ENCODE results near the gene COL20A1. TPM values are rescaled to one million over a fixed set of nuclear protein-coding genes. Genes with fewer than 3 reads are reported as not detected.

Gene COL20A1
- total and polyA plus RNA-seq, 4 donors: 0.09 to 0.15 TPM; not detected in 2

GRCh38 chr20:63252284-63252711, 40.7 kb upstream of the COL20A1 start:
- intact Hi-C loops (cut with DNase I): no loop called here
- Histone ChIP-seq H3K27ac (ENCODE audit: low read depth in 1 of 2, low read length in 2 of 2) (no peak overlapping the region), H3K27me3 (ENCODE audit: control insufficient read depth in 1 of 2, insufficient read depth in 2 of 2, low read length in 1 of 2) (no peaks in the 10 kb centered on the region), H3K4me3 (ENCODE audit: low read length in 2 of 2) (no peak overlapping the region), H3K36me3 (ENCODE audit: control insufficient read depth in 1 of 2, insufficient read depth in 2 of 2, low read length in 1 of 2) (no peaks in the 10 kb centered on the region), H3K9me3 (ENCODE audit: control insufficient read depth, low read length) (no peaks in the 10 kb centered on the region), H3K4me1 (ENCODE audit: control insufficient read depth in 1 of 2, insufficient read depth in 2 of 2, low read length in 2 of 2) (no peaks in the 10 kb centered on the region)
- 73 to 77% methylated on average over 8 of the region's 8 CpGs for WGBS, 2 donors
- DNase-seq (no peak), ATAC-seq (ENCODE audit: low FRiP score) (no peak)

- Histone ChIP-seq H3K27ac (ENCODE audit: low read depth in 1 of 2, low read length in 2 of 2) (no peak overlapping the region), H3K4me3 (ENCODE audit: low read length in 2 of 2) (no peak overlapping the region), H3K27me3 (ENCODE audit: control insufficient read depth in 1 of 2, insufficient read depth in 2 of 2, low read length in 1 of 2) (no peaks in the 10 kb centered on the region), H3K36me3 (ENCODE audit: control insufficient read depth in 1 of 2, insufficient read depth in 2 of 2, low read length in 1 of 2) (no peaks in the 10 kb centered on the region), H3K4me1 (ENCODE audit: control insufficient read depth in 1 of 2, insufficient read depth in 2 of 2, low read length in 2 of 2) (no peaks in the 10 kb centered on the region), H3K9me3 (ENCODE audit: control insufficient read depth, low read length) (no peaks in the 10 kb centered on the region)
- intact Hi-C loops (cut with DNase I): no loop called here
- WGBS, 2 donors: 13 to 22% methylated on average over 16 of the region's 16 CpGs
- DNase-seq (no peak), ATAC-seq (ENCODE audit: low FRiP score) (no peak)
These were observed 39.9 kb upstream of the COL20A1 start for GRCh38 chr20:63253065-63253437.

GRCh38 chr20:63253438-63254231, 39.4 kb upstream of the COL20A1 start:
- no peak overlapping the region for H3K4me3 ChIP-seq (ENCODE audit: low read length in 2 of 2)
- ATAC-seq (ENCODE audit: low FRiP score) (no peak), DNase-seq (no peak)
- no peaks in the 10 kb centered on the region for H3K9me3 ChIP-seq (ENCODE audit: control insufficient read depth, low read length)
- 1% methylated on average over 68 to 89 of the region's 89 CpGs for WGBS, 2 donors
- intact Hi-C loops (cut with DNase I): no loop called here
- no peak overlapping the region for H3K27ac ChIP-seq (ENCODE audit: low read depth in 1 of 2, low read length in 2 of 2)
- no peaks in the 10 kb centered on the region for H3K27me3 ChIP-seq (ENCODE audit: control insufficient read depth in 1 of 2, insufficient read depth in 2 of 2, low read length in 1 of 2)
- no peaks in the 10 kb centered on the region for H3K36me3 ChIP-seq (ENCODE audit: control insufficient read depth in 1 of 2, insufficient read depth in 2 of 2, low read length in 1 of 2)
- H3K4me1 ChIP-seq (ENCODE audit: control insufficient read depth in 1 of 2, insufficient read depth in 2 of 2, low read length in 2 of 2): no peaks in the 10 kb centered on the region

GRCh38 chr20:63254232-63254605, 38.8 kb upstream of the COL20A1 start, which contains the start of gene NKAIN4:
Gene NKAIN4, minus strand, starts transcription at chr20:63254463. Its CDS starts 13 bp downstream, at chr20:63254450.
- H3K9me3 ChIP-seq (ENCODE audit: control insufficient read depth, low read length): no peaks in the 10 kb centered on the region
- intact Hi-C loops (cut with DNase I): no loop called here
- ATAC-seq (ENCODE audit: low FRiP score) (no peak), DNase-seq (no peak)
- no peaks in the 10 kb centered on the region for H3K4me1 ChIP-seq (ENCODE audit: control insufficient read depth in 1 of 2, insufficient read depth in 2 of 2, low read length in 2 of 2)
- H3K4me3 ChIP-seq (ENCODE audit: low read length in 2 of 2): no peak within 1 kb of the TSS
- no peak within 1 kb of the TSS for H3K27ac ChIP-seq (ENCODE audit: low read depth in 1 of 2, low read length in 2 of 2)
- no peaks in the 10 kb centered on the region for H3K27me3 ChIP-seq (ENCODE audit: control insufficient read depth in 1 of 2, insufficient read depth in 2 of 2, low read length in 1 of 2)
- WGBS, 2 donors: 0 to 1% methylated on average over 9 to 46 of the region's 46 CpGs
- no peaks in the 10 kb centered on the region for H3K36me3 ChIP-seq (ENCODE audit: control insufficient read depth in 1 of 2, insufficient read depth in 2 of 2, low read length in 1 of 2)

GRCh38 chr20:63254606-63255384, 38.2 kb upstream of the COL20A1 start:
- no peaks in the 10 kb centered on the region for H3K4me1 ChIP-seq (ENCODE audit: control insufficient read depth in 1 of 2, insufficient read depth in 2 of 2, low read length in 2 of 2)
- H3K27me3 ChIP-seq (ENCODE audit: control insufficient read depth in 1 of 2, insufficient read depth in 2 of 2, low read length in 1 of 2): no peaks in the 10 kb centered on the region
- no peak for DNase-seq
- ATAC-seq (ENCODE audit: low FRiP score): no peak
- intact Hi-C loops (cut with DNase I): no loop called here
- H3K36me3 ChIP-seq (ENCODE audit: control insufficient read depth in 1 of 2, insufficient read depth in 2 of 2, low read length in 1 of 2): no peaks in the 10 kb centered on the region
- 7% methylated on average over 46 to 56 of the region's 56 CpGs for WGBS, 2 donors
- H3K4me3 ChIP-seq (ENCODE audit: low read length in 2 of 2): no peak overlapping the region
- H3K9me3 ChIP-seq (ENCODE audit: control insufficient read depth, low read length): no peaks in the 10 kb centered on the region
- no peak overlapping the region for H3K27ac ChIP-seq (ENCODE audit: low read depth in 1 of 2, low read length in 2 of 2)

- H3K27ac ChIP-seq (ENCODE audit: low read depth in 1 of 2, low read length in 2 of 2): no peak overlapping the region
- no peaks in the 10 kb centered on the region for H3K27me3 ChIP-seq (ENCODE audit: control insufficient read depth in 1 of 2, insufficient read depth in 2 of 2, low read length in 1 of 2)
- intact Hi-C loops (cut with DNase I): no loop called here
- no peaks in the 10 kb centered on the region for H3K9me3 ChIP-seq (ENCODE audit: control insufficient read depth, low read length)
- no peak for DNase-seq
- WGBS, 2 donors: 55 to 60% methylated on average over 31 of the region's 31 CpGs
- H3K4me3 ChIP-seq (ENCODE audit: low read length in 2 of 2): no peak overlapping the region
- no peaks in the 10 kb centered on the region for H3K36me3 ChIP-seq (ENCODE audit: control insufficient read depth in 1 of 2, insufficient read depth in 2 of 2, low read length in 1 of 2)
- no peak for ATAC-seq (ENCODE audit: low FRiP score)
- H3K4me1 ChIP-seq (ENCODE audit: control insufficient read depth in 1 of 2, insufficient read depth in 2 of 2, low read length in 2 of 2): no peaks in the 10 kb centered on the region
These were observed 36.9 kb upstream of the COL20A1 start for GRCh38 chr20:63255931-63256704.

GRCh38 chr20:63256954-63257353, 36.0 kb upstream of the COL20A1 start:
- 91 to 92% methylated on average over 4 of the region's 4 CpGs for WGBS, 2 donors
- Histone ChIP-seq H3K9me3 (ENCODE audit: control insufficient read depth, low read length) (no peaks in the 10 kb centered on the region), H3K27ac (ENCODE audit: low read depth in 1 of 2, low read length in 2 of 2) (no peak overlapping the region), H3K4me1 (ENCODE audit: control insufficient read depth in 1 of 2, insufficient read depth in 2 of 2, low read length in 2 of 2) (no peaks in the 10 kb centered on the region), H3K27me3 (ENCODE audit: control insufficient read depth in 1 of 2, insufficient read depth in 2 of 2, low read length in 1 of 2) (no peaks in the 10 kb centered on the region), H3K4me3 (ENCODE audit: low read length in 2 of 2) (no peak overlapping the region), H3K36me3 (ENCODE audit: control insufficient read depth in 1 of 2, insufficient read depth in 2 of 2, low read length in 1 of 2) (no peaks in the 10 kb centered on the region)
- DNase-seq (no peak), ATAC-seq (ENCODE audit: low FRiP score) (no peak)
- intact Hi-C loops (cut with DNase I): no loop called here

GRCh38 chr20:63257629-63258028, 35.4 kb upstream of the COL20A1 start:
- Histone ChIP-seq H3K27me3 (ENCODE audit: control insufficient read depth in 1 of 2, insufficient read depth in 2 of 2, low read length in 1 of 2) (no peaks in the 10 kb centered on the region), H3K4me1 (ENCODE audit: control insufficient read depth in 1 of 2, insufficient read depth in 2 of 2, low read length in 2 of 2) (no peaks in the 10 kb centered on the region), H3K4me3 (ENCODE audit: low read length in 2 of 2) (no peak overlapping the region)

More at GRCh38 chr20:63257629-63258028, 35.4 kb upstream of the COL20A1 start:
- intact Hi-C loops (cut with DNase I): no loop called here
- no peak for ATAC-seq (ENCODE audit: low FRiP score)
- Histone ChIP-seq H3K36me3 (ENCODE audit: control insufficient read depth in 1 of 2, insufficient read depth in 2 of 2, low read length in 1 of 2) (no peaks in the 10 kb centered on the region), H3K27ac (ENCODE audit: low read depth in 1 of 2, low read length in 2 of 2) (no peak overlapping the region), H3K9me3 (ENCODE audit: control insufficient read depth, low read length) (no peaks in the 10 kb centered on the region)
- WGBS, 2 donors: 86 to 89% methylated on average over 13 of the region's 13 CpGs
- DNase-seq: no peak
